ENCODE data around the gene FOXP1.

Gene FOXP1

DNA sequence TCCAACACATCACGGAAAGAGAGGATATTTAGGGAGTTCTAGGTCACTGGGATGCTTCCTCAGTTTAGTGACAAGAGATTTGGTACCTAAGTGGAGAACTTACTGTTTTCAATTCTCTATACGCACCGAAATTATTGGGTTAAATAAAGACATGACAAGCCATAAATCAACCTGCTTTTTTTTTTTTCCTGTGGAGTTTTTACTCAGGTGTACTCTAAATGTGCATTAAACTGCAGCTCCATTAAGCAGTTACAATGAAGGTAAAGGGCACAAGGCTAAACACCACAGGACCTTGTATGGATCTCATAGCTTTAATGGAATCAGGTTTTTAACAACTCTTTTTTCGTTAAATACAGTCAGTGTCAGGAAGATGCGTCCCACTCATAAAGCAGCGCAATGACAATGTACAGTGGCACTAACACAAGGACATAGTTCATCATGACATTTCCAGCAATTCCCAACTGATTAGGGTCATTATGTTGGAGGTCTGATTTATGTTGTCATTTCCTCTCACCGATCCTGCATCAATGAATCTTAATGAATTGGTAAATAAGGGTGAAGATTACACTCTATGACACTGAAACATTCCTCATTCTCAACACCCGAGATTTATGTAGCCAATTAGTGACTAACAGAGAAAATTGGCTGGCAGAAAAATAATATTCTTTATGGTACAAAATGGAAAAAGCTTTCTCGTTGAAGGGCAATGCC is 355.2 kb downstream of the FOXP1 start:
- no peak overlapping the region for H3K4me3 ChIP-seq (ENCODE audit: control insufficient read depth, low read depth, low read length)
- TF ChIP-seq, protein P1, sequence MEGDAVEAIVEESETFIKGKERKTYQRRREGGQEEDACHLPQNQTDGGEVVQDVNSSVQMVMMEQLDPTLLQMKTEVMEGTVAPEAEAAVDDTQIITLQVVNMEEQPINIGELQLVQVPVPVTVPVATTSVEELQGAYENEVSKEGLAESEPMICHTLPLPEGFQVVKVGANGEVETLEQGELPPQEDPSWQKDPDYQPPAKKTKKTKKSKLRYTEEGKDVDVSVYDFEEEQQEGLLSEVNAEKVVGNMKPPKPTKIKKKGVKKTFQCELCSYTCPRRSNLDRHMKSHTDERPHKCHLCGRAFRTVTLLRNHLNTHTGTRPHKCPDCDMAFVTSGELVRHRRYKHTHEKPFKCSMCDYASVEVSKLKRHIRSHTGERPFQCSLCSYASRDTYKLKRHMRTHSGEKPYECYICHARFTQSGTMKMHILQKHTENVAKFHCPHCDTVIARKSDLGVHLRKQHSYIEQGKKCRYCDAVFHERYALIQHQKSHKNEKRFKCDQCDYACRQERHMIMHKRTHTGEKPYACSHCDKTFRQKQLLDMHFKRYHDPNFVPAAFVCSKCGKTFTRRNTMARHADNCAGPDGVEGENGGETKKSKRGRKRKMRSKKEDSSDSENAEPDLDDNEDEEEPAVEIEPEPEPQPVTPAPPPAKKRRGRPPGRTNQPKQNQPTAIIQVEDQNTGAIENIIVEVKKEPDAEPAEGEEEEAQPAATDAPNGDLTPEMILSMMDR (conservative IDR thresholded peaks at IDR 0.05; ENCODE audit: control insufficient read depth, insufficient read depth, low read depth, low read length), result no peak

DNA sequence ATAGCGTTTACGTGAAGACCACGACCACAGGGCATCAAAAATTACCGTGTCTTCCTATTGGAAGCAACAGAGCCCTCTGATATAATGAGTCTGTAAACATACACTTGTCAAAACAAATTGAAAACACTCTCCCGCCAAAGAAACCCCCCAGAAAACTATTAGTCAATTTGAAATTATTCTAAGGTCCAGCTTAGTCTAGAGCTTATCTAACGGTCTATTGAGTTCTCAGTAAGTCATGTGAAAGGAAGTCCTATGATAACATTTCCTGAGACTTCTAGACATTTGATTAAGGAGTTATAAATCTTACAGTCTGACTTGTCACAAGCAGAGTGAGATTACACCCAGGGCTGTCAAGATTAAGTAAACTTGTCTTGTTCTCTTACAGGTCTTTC is 356.3 kb downstream of the FOXP1 start:
- no peak overlapping the region for H3K4me3 ChIP-seq (ENCODE audit: control insufficient read depth, low read depth, low read length)
- TF ChIP-seq, protein P1 (conservative IDR thresholded peaks at IDR 0.05; ENCODE audit: control insufficient read depth, insufficient read depth, low read depth, low read length), result no peak
- no peak for DNase-seq (ENCODE audit: low read depth)

More for the DNA sequence above, 355.2 kb downstream of the FOXP1 start:
- no peak for DNase-seq (ENCODE audit: low read depth)

DNA sequence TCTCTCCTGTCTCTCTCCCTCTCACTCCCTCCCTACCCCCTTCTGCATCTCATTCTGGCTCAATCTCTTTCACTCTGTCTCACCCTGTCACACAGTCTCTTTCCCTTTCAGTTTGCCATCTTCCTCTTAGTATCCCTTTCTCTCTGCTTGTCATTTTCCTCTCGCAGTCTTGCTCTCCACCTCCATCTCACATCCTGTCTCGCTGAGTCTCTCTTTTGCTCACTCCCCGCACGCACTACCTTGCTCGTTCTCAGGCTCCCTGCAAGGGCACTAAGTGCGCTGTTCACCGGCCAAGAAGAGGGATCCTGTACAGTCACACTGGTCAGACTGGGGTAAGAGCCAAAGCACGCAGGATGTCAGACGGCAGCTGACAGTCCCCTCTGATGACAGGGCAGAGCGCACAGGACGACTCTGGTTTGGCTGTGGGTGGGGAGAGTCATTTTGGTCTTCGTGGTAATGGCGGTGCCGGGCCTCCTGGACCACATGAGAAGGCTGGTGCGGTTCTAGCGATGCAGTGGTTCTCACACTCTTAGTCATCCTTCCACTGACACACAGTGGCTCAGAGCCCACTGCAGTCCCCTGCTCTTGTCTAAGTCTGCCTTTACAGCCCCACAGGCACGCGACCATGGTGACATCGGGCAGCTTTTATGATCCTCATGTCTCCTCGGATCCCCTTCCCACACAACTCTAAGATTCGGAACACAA is 356.8 kb downstream of the FOXP1 start:
- H3K4me3 ChIP-seq (ENCODE audit: control insufficient read depth, low read depth, low read length), result no peak overlapping the region
- TF ChIP-seq, protein P1 (conservative IDR thresholded peaks at IDR 0.05; ENCODE audit: control insufficient read depth, insufficient read depth, low read depth, low read length), result no peak
- no peak for DNase-seq (ENCODE audit: low read depth)

DNA sequence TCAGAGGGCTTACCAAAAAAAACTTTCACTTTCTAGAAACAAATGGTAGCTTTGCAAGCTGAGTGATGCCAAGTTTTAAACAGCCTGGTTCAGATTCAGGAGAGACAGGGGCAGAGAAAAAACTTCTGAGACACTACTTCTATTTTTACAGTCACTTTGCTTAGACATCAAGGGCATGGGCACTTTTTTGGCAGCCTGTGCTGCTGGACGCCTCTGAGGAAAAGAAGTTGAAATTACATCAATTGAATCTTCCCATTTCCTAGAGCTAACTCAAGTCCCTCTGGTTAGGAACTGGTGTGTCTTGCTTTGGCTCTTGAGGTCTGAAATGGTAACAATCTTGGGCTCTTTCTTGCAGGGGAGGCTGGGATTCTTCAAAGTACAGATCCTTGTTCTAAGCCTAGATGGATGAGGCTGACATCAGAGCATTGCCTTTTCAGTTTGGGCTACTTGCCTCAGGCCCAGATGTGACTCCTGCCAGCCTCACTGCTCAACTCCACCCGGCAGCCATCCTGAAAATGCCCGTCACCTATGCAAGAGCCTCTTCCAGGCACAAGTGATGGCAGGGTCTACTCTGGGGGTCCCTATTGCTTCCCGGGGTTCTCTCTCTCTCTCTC is 357.5 kb downstream of the FOXP1 start:
- DNase-seq (ENCODE audit: low read depth), result no peak
- TF ChIP-seq, protein P1 (conservative IDR thresholded peaks at IDR 0.05; ENCODE audit: control insufficient read depth, insufficient read depth, low read depth, low read length), result no peak
- H3K4me3 ChIP-seq (ENCODE audit: control insufficient read depth, low read depth, low read length), result no peak overlapping the region

DNA sequence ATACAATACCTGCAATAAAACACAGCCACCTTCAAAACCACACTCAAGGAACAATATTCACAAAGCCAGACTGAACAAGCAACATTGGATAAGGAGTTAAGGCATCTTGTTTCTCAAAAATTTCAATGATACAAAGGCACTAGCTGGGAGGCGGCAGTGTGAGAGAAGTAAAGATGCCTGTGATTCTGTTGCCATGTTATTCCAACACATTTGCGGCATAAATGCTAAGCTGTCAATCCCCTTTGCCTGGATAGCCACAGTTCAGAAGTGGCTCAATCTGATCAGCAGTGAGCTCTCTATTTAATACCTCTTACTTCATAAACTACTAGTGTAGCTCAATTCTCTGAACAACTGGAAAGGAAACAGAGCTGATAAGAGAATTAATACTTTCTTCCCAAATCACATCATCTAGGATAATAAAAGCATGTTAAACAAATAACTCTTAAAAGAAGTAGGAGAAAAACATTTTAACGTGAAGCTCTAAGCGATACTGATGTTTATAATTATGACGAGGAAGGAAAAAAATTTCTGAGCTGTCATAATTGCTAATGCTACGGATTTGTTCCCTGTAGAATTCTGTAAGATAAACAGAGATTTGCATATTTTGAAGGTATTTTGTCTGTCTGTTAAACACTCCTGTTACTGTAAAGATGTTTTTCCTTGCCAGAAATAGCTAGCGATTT is 358.4 kb downstream of the FOXP1 start:
- H3K4me3 ChIP-seq (ENCODE audit: control insufficient read depth, low read depth, low read length), result no peak overlapping the region
- TF ChIP-seq, protein P1 (conservative IDR thresholded peaks at IDR 0.05; ENCODE audit: control insufficient read depth, insufficient read depth, low read depth, low read length), result no peak
- no peak for DNase-seq (ENCODE audit: low read depth)

DNA sequence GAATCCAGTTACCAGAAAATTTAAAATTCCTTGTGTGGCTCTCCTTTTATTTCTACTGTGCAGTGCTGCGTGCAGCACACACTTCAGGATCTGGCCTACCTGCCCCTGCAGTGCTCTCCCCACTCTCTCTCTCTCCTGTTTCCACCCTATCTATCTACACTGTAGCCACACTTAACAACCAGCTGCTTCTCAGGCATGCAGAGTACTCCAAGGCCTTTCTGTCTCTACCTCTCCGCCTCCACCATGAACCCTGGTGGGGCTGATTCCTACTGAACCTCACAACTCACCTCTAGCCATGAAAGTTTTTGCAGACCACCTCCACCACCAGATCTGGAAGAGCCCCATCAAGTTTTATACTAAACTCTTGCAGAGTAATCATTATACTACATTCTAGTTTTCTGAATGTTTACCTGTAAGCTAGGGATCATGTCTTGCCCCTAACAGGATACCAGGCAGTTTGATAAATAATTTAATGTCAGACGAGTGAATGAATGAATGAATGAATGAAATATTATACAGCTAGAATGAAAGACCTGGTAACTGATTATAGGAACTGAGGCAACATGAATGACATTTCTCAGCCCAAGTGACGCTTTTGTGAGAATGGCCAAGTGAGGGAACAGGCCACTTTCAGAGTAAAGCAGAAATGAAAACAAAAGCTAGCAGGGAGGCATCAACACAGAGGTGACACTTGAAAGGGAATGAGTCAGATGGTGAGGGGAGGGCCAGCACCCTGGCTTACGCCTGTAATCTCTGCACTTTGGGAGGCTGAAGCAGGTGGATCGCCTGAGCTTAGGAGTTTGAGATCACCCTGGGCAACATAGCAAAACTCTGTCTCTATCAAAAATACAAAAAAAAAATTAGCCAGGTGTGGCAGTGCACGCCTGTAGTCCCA is 363.5 kb downstream of the FOXP1 start:
- no peak overlapping the region for H3K4me3 ChIP-seq (ENCODE audit: control insufficient read depth, low read depth, low read length)
- TF ChIP-seq, protein P1 (conservative IDR thresholded peaks at IDR 0.05; ENCODE audit: control insufficient read depth, insufficient read depth, low read depth, low read length), result no peak
- DNase-seq (ENCODE audit: low read depth), result no peak
